HCT116 (cell line): ENCODE data around the gene TMEM174.

Experiments
- CEBPB ChIP-seq: IDR thresholded peaks from 2 replicates; pipeline ENCODE4 v1.6.1; 2012; ENCODE audit warnings: low read depth
- ELF1 ChIP-seq: IDR thresholded peaks from 2 replicates; pipeline ENCODE4 v1.6.1; 2012; ENCODE audit warnings: low read depth, borderline replicate concordance
- EZH2 ChIP-seq: fragments of 200-600 bp; sonication (generic); IDR thresholded peaks from 2 replicates; pipeline ENCODE4 v1.6.1; 2017; ENCODE audit warnings: antibody characterized with exemption, mixed run types
- JUND ChIP-seq: IDR thresholded peaks from 2 replicates; pipeline ENCODE4 v1.6.1; 2012
- POLR2A ChIP-seq: IDR thresholded peaks from 2 replicates; pipeline ENCODE4 v1.7.0; 2011; ENCODE audit warnings: borderline replicate concordance; ENCODE audit not compliant: insufficient read depth, insufficient read length; ENCODE audit errors: extremely low read depth
- POLR2AphosphoS5 ChIP-seq: IDR thresholded peaks from 2 replicates; pipeline ENCODE4 v1.6.1; 2011; ENCODE audit warnings: mild to moderate bottlenecking, low read depth, low read length, moderate library complexity
- RAD21 ChIP-seq: IDR thresholded peaks from 2 replicates; pipeline ENCODE4 v1.6.1; 2012; ENCODE audit warnings: low read depth, mild to moderate bottlenecking
- REST ChIP-seq: IDR thresholded peaks from 2 replicates; pipeline ENCODE4 v1.6.1; 2012; ENCODE audit warnings: low read depth
- SP1 ChIP-seq: IDR thresholded peaks from 2 replicates; pipeline ENCODE4 v1.6.1; 2012; ENCODE audit warnings: low read depth
- SRF ChIP-seq: IDR thresholded peaks from 2 replicates; pipeline ENCODE4 v1.6.1; 2012; ENCODE audit warnings: low read depth
- TCF7L2 ChIP-seq: IDR thresholded peaks from 2 replicates; pipeline ENCODE4 v1.7.0; 2011; ENCODE audit warnings: borderline replicate concordance, inconsistent platforms; ENCODE audit not compliant: insufficient read depth, insufficient read length; ENCODE audit errors: extremely low read depth
- TF ChIP-seq, protein P1 (sequence below), 3 experiments: fragments of 200-600 bp in 1 of 3; sonication (generic) in 1 of 3; IDR thresholded peaks in 2 of 3; conservative IDR thresholded peaks in 1 of 3; 2 replicates each; pipeline ENCODE4 v1.5.1; 2012 to 2017; ENCODE audit warnings: low read depth in 2 of 3, low read length in 2 of 3, antibody characterized with exemption in 1 of 3, borderline replicate concordance in 1 of 3, control low read depth in 1 of 3, mild to moderate bottlenecking in 1 of 3, mixed read lengths in 1 of 3, mixed run types in 1 of 3, moderate library complexity in 1 of 3; ENCODE audit not compliant: insufficient read depth in 1 of 3
- TF ChIP-seq, protein P2 (sequence below): IDR thresholded peaks from 2 replicates; pipeline ENCODE4 v1.6.1; 2012

DNA sequence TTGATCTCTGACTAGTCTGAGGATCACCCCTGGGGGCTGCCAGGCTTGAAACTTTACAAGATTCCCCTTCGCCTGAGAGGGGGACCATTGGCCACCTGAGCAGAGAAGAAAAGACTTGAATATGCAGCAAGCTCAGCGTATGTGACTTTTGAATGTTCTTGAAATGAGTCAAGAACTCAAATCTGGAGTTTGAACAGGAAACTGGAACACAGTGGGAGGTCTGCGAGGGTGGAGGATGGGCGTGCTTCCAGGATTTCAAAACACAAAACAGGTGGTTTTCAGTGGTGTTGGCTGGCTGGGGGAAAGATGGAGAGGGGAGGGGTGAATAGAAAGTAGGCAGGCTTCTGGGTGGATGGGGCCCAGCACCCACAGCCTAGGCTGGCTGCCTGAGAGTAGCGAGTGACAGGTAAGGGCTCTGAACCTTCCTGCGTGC, 40.6 kb downstream of the TMEM174 start:
- TF ChIP-seq POLR2A (no peak), TCF7L2 (no peak), RAD21 (no peak), POLR2AphosphoS5 (no peak), SP1 (no peak), ELF1 (no peak), CEBPB (no peak), JUND (no peak), EZH2 (no peak), REST (no peak), SRF (no peak)
- TF ChIP-seq, protein P1, sequence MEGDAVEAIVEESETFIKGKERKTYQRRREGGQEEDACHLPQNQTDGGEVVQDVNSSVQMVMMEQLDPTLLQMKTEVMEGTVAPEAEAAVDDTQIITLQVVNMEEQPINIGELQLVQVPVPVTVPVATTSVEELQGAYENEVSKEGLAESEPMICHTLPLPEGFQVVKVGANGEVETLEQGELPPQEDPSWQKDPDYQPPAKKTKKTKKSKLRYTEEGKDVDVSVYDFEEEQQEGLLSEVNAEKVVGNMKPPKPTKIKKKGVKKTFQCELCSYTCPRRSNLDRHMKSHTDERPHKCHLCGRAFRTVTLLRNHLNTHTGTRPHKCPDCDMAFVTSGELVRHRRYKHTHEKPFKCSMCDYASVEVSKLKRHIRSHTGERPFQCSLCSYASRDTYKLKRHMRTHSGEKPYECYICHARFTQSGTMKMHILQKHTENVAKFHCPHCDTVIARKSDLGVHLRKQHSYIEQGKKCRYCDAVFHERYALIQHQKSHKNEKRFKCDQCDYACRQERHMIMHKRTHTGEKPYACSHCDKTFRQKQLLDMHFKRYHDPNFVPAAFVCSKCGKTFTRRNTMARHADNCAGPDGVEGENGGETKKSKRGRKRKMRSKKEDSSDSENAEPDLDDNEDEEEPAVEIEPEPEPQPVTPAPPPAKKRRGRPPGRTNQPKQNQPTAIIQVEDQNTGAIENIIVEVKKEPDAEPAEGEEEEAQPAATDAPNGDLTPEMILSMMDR (IDR thresholded peaks at IDR 0.05 in 2 of 3, conservative IDR thresholded peaks at IDR 0.05 in 1 of 3; ENCODE audit: borderline replicate concordance in 1 of 3, insufficient read depth in 1 of 3, low read depth in 2 of 3, low read length in 2 of 3) = no peak
- TF ChIP-seq, protein P2, sequence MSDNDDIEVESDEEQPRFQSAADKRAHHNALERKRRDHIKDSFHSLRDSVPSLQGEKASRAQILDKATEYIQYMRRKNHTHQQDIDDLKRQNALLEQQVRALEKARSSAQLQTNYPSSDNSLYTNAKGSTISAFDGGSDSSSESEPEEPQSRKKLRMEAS = no peak
